ENCODE results near the gene SPC24.

- no peak for TF ChIP-seq TAF1 (IDR thresholded peaks at IDR 0.05; ENCODE audit: borderline replicate concordance, insufficient read depth, low read length)
- no peak for TF ChIP-seq POLR2AphosphoS5 (IDR thresholded peaks at IDR 0.05; ENCODE audit: low read depth, low read length)
- TF ChIP-seq REST (IDR thresholded peaks at IDR 0.05; ENCODE audit: insufficient read depth in 1 of 2, low read depth in 2 of 2, low read length in 2 of 2), result no peak
- no peak for TF ChIP-seq SIN3A (IDR thresholded peaks at IDR 0.05; ENCODE audit: borderline replicate concordance, insufficient read depth, low read length)
Measured at GRCh38 chr19:11111117-11111770, 44.3 kb downstream of the SPC24 start.
